Measurements from ENCODE around the gene NUDT14.

NUDT14 gene

DNA sequence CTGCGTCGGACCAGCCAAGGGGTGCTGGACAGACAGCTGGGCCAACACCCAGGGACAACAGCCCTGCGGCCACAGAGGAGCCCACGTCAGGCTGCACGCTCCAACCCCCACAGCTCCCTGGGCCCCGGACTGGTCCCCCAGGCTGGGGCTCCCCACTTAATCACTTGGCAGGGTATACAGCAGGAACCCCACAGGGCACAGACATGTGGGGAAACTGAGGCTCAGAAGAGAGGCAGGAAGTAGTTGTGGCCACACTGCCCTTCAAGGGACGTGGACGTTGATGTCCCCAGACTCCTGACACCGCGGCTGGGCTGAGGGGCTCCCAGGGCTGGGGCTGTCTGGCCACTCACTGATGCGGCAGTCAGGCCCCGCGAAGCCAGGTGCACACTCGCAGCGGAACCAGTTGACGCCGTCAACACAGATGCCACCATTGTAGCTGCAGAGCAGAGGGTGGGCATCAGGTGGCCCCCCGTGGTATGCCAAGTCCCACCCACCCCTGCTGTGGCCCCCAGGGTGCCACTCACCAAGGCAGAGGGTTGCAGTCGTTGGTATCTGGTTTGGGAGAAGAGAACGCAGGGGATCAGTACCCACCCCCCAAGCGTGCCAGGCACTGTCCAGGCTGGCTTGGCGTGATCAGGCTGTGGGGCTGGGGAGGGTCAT lies 34.0 kb downstream of the NUDT14 start:
- DNase-seq (ENCODE audit: low read depth) = no peak

DNA sequence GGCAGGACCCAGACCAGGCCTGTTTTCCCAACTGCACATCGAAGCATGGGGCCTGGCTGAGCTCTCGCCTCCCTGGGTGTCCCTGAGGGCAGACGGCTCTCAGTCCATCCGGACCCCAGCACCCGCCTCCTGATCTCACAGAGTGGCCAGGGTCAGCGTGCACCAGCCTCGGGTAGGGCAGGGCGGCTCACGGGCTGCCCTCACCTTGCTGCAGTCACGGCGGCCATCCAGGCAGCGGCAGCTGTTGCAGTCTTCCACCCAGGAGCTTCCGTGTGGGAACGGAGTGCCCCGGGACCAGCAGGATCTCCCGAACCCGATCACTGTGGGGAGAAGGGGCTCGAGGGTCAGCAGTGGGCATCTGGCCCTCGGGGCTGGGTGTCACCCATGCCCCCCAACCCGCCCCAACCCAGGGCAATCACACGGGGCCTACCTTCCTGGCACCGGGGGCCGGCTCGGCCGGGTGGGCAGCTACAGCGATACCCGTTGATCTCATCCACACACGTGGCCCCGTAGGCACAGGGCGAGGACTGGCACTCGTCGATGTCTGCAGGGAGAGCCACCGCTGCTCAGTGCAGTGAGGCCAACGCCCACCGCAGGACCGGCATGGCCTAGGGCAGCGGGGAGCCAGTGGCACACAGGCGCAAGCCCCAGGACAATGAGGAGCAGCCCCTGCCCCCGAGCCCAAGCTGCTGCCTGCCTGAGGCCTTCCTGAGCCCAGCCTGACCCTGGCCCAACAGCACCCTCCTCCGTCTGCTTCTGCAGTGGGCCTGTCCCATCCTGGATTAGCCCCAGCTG lies 34.7 kb downstream of the NUDT14 start:
- no peak for DNase-seq (ENCODE audit: low read depth)

DNA sequence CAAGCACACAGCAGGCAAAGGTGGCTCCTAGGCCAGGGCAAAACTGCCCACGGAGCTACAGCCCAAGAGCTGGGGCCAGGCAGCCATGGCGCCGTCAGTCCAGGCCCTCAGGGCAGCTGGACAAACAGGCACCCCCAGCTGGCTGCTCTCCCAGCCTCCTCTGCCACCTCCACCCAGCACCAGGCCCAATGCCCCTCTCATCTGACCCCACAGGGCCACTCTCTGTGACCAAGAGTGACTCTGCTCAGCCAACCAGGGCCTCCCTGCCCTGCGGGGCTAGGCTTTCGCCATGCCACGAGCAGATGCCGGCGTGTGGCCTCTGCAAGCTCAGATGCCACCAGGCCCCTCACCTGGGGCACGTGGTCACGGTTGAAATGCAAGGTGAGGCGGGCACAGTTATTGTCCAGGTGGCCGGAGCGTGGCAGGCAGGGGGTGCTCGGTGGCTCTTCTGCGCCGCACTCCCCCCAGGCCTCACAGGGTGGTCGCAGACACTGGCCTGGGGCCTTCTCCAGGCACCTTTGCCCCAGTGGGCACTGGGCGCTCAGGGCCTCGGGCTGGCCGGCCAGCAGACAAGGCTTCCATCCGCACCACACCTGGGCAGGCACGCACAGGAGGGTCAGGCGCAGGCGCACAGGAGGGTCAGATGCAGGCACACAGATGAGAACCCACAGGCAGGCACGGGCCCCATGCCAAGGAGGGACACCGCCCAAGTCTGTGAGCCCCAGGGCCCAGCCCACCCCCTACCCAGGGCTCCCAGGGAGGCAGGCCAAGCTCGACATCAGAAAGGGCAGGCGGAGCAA lies 35.5 kb downstream of the NUDT14 start:
- DNase-seq (ENCODE audit: low read depth) = no peak

DNA sequence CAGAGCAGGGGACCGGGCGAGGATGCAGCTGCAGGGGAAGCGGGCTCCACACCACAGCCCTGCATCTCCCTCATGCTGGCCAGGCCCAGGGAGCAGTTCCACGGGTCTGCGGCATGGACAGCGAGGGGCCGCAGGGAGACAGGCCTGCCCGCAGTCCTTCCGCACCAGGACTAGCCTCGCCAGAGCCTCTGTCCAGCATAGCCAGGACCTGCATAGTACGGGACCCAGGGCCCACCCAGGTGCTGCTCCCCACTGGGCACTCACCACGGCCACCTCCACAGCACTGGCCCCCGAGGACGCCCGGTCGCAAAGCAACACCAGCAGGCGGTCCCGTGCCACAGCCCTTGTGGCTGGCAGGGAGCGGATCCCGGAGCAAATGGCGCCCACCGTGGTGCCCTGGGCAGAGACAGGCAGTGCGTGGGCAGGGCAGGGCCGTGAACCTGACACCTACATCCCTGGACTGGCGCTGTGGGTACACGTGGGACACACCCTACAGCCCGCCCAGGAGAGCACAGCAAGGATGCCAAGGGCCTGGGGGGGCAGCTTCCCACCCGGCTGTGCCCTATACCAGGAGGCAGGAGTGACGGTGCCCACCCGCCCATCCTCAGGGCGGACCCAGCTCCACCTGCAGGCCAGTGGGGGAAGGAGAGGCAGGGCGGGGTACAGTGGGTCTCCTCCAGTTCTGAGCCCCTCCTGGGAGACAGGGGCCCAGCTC lies 36.3 kb downstream of the NUDT14 start:
- DNase-seq (ENCODE audit: low read depth) = no peak

DNA sequence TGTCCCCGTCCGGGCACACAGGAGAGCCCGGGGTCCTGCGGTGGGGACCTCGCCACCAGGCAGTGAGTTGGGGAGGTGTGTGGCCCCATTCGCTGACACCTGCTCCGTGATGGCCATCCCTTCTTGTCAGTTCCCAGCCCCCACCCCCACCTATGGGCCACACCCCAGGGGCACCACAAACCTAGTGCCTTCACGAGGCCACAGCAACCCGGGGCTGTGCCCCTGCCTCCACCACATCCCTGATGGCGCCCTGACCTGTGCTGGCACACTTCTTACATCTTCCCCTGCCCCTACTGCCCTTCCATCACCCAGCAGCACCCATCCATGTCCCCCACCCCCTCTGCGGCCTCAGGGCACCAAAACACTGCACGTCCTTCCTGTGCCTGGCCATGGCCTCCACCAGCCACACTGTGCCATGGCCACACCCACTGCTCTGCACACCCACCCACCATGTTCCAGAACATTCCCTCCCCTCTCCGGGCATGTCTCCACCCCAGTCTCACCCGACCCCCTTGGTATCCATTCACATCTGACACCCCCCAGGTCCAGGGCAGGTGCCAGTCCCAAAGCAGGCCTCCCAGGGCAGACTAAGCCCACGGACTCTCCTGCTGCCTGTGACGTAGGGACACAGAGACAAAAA lies 37.0 kb downstream of the NUDT14 start:
- no peak for DNase-seq (ENCODE audit: low read depth)

DNA sequence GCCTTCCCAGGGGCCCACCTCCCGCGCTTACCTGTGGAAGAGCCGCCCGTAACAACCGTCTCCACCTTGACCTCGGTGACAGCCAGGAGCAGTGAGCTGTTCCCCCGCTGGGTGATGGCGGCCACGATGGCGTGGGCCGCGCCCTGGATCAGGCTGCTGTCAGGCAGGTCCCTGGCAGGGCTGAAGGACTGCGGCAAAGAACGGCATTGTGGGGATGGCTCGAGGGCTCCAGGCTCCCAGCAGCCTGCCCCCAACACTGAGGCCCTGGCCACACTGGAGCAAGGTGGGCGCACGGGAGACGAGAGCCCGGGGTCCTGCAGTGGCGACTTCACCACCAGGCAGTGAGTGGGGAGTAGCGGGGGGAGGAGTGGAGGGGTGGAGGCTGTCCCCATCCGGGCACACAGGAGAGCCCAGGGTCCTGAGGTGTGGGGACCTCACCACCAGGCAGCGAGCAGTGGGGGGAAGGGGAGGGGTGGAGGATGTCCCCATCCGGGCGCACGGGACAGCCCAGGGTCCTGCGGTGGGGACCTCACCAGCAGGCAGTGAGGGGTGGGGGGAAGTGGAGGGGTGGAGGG lies 37.6 kb downstream of the NUDT14 start:
- no peak for DNase-seq (ENCODE audit: low read depth)

DNA sequence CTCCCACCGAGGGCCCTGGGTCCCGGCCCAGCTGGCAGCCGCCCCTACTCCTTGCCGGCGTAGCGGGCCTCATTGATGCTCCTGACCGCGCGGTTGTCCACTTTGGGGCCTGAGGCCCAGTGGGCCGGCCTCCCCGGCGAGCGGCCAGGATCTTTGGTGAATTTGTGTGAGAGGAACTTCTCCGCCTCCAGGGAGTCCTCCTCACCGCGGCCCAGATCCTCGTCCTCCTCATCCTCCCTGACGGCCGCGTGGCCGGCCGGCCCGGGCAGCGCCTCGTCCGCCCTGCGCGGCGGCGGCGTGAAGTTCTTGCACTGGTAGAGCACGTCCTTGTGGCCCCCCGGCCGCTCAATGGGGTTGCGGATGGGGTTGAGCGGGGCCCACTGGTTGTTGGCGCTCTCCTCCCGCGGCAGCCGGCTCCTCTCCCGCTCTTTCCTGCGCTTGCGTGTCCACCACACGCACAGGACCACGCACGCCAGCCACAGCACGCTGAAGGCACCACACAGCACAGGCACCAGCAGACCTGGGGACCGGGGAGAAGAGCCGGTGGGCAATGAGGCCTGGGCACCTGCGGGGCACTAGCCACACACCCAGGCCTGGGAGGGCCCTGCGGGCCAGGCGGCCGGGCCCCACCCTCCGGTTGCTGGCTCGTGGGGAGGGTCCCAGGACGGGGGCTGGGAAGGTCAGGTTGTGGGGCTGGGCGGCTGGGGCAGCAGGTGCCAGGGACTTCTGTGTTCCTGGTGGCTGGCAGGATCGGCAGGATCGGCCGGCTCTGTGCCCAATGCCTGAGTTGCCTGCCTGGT lies 38.3 kb downstream of the NUDT14 start:
- no peak for DNase-seq (ENCODE audit: low read depth)

DNA sequence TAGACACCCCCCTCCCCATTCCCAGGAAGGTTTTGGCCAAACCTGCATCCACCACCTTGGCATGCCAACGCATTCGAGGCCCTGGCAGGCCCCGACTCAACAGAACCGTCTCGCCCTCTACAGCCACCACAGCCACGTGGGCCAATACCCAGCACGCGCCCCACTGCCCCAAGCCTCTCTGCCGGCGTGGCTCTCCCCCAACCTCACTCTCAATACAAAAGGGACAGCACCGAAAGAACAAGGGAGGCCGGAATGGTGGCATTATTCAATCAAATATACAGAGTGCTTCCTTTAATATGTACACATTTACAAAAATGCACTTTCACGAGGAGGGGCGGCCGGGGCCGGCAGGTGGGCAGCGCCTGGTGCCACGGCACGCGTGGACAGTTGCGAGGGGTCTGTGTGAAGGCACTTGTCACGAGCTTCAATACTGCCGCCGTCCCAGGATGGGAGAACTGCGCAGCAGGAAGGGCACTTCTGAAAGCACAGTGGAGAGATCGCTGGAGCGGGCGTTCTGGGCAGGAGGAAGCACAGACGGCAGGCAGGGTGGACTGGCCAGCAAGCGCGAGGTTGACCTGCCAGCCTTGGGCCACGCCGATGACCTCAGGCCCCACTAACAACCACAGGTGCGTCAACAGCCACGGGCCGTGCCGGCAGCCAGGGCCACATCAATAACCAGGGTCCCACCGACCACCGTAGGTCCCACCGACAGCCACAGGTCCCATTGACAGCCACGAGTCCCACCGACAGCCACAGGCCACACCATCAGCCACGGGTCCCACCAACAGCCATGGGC lies 39.4 kb downstream of the NUDT14 start:
- DNase-seq (ENCODE audit: low read depth) = no peak

DNA sequence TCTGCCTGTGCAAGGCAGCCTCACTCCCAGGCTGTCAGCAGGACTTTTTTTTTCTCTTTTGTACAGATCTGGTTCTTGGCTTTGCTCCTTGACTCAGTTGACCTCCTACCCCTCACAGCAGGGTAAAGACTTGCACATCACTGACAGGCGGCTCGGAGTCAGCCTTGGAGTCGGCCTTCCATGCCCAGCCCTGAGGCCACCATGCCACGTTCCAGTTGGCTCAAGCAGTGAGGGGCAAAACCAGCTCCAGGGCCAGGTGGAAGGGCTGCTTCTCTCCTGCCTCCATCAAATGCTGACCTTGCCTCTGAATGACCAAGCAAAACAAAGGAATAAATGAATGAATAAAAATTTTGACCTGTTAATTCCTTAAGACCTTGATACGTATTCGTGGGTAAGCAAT lies 40.1 kb downstream of the NUDT14 start:
- no peak for DNase-seq (ENCODE audit: low read depth)

DNA sequence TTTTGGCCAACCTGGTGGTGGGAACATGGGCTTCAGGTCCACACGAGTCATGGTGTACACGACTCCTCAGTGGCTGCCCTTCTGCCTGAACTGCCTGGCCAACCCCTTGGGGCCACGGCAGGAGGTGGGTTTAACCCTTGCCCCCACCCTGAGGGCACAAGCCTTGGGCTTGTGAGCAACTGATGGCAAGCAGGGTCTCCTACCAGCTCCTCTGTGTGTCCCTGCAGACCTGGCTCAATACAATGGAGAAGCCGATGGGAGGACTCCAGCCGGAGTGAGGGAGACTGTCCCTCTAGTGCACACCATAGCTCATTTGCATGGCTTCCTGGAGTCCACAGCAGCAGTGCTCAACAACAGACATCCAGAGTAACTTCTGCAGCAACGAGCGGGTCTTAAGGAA lies 40.5 kb downstream of the NUDT14 start:
- DNase-seq (ENCODE audit: low read depth) = no peak

DNA sequence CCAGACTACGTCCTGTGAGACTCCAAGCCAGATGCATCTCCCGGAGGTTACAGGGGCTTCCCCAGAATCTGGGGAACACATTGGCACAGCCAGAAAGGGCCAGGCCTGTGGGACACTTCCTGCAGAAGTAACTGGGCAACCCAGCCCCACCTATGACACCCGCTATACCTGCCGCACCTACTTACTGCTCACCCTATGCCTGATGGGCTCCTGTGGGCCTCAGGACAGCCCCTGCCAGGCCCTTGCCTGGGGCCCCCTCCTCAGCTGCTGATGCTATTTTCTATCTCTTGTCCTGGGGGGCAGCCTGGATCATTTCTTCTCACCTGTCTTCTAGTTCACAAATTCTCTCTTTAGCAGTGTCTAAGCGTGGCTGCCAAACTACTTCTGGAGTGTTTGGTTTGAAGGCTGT lies 41.3 kb downstream of the NUDT14 start:
- DNase-seq (ENCODE audit: low read depth) = no peak

DNA sequence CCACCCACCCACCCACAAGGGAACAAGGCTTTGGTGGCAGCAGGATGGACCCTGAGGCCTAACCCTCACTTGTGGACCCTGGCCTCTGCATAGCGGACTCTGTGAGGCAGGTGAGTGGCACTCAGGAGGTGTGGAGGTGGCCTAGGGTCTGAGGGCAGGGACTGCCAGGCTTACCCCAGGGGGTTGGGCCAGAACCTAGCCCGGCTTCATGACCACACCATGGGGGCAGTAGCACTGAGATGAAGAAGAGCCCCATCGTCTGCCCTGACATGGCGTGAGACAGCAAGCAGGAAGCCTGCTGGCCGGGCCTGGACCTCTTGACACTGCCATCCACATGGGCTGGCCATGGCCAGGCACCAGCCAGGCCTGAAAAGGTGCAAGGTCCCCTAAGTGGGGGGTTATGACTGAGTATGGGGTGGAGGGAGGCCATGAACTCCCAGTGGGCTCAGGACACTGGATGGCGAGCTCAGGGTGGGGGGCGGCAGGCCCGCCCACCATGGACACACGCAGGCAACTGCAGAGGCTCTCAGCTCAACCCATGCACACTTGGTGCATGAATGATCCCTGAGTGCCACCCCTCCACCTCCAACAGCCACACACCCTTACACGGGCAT lies 41.8 kb downstream of the NUDT14 start:
- DNase-seq (ENCODE audit: low read depth) = no peak

DNA sequence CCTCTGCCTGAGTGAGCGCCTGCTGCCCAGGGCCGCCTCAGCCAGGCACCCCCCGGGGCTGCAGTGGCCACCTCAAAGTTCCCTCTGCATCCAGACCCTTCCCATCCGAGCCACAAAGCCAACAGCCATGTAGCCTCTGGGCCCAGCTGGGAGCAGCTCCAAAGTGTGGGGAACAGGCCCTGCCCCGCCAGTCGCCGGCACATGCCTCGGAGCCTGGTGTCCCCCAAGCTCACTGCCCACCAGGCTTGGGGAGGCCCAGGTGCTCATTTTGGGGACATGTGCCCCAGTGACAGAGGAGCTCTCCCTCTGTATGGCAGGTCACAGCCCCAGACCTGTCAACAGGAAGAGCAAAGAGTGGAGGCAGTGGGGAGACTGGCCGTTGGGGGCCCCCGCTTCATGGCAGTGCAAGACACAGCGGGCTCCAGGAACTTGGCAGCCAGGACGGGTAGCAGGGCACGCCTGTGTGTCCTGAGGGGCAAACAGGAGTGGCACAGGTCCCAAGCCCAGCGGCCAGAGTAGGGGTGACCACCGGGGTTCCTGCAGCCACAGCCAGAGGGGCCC lies 42.5 kb downstream of the NUDT14 start:
- DNase-seq (ENCODE audit: low read depth) = no peak

DNA sequence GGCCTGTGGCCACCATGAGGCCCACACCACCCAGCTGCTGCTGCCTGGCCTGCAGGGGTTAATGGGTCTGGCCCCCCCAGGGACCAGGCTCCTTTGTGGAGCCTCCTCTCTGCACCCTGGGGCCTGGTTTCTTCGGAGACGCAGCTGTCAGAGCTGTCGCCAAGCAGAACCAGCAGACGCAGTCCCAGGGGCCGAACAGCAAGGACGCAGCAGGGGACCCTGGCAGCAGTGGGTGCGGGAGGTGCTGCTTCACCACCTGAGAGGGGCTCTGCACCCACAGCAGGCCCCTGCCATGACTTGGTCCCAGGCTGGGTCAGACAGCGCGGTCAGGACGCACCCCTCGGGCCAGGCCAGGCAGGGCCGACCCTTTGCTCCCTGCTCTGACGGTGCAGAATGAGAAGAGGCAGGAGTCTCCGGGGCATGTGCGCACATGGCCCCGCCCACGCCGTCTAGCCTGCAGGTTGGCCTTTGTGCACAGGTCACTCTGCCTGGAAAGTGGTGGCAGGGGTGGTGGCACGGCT lies 43.0 kb downstream of the NUDT14 start:
- no peak for DNase-seq (ENCODE audit: low read depth)

DNA sequence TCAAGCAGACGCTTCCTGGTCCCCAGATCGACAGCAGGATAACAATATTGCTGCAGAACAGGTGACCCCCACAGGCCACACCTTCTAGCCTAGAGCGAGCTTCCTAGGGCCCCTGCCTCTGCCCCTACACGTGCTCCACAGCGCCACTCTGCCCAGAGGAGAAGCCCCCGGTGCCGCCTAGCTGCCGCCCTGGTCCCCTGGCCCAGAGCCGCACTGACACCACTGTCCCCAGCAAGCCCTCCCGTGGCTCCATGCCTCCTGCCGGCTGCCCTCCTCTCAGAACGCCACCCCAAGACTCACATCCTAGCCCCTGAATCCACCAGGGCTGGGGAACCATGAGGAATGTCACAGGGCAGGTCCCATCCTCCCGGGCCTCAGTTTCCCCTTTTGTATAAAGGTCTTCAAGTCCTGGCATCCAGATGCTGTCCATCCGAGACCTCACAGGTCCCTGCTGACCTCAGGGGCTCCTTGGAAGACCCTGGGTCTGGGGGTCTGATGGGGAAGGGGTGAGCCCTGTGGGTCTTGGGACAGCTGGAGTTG lies 43.6 kb downstream of the NUDT14 start:
- DNase-seq (ENCODE audit: low read depth) = no peak

DNA sequence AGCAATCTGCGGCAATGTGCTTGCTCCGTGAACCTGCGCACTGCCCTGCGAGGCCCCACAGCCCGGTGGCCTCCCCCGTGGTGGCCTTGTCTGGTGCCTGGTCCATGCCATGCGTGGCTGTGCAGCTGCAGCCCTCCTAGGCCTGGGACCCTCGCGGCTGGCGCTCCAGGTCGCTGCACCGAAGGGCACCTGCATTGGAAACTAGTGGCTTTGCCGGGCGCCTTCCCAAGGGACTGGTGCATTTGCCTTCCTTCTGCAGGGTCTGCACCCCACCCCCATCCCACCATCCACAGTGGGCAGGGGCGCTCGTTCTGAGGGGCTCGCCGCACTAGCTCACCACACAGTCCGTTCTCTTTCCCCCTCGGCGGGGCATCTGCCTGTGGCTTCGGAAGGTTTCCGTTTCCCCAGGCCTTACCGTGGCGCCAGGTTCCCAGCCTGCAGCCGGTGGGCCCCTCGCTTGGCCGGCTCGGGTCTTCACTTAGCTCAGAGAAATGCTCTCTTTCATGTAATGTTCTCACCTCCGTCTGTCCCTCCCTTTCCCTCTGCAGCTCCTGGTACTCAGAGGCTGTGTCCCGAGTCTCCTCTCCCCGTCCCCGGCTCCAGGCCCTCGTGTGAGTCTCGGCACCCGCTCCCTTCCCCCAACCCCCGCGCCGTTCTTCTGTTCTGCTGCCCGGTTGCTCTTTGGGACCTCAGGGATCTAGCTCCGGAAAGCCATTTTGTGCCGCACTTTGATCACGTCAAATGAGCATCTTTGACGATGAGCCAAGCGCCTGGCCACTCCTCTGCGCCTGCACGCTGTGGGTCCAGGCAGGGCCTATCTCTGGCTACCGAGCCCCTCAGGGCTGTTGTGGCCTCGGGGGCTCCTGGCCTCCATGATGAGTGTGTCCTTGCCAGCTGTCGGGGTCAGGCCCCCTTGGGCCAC lies 44.5 kb downstream of the NUDT14 start:
- DNase-seq (ENCODE audit: low read depth) = no peak

DNA sequence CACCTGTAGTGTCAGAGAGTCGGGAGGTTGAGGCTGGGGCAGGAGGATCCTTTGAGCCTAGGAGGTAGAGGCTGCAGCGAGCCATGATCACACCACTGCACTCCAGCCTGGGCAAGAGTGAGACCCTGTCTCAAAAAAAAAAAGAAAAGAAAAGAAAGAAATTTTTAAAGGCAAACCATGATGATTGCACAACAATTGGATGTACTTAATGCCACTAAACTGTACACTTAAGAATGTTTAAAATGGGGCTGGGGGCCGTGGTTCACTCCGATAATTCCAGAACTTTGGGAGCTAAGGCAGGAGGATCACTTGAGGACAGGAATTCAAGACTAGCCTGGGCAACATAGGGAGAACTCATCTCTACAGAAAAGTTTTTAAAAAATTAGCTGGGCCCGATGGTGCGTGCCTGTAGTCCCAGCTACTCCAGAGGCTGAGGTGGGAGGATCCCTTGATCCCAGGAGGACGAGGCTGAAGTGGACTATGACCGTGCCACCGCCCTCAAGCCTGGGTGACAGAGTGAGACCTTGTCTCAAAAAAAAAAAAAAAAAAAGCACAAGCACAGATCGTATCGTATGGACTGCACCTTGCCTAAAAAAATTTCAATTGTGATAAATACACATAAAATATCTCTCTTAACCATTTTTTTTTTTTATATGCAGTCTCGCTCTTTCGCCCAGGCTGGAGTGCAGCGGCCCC lies 45.3 kb downstream of the NUDT14 start:
- no peak for DNase-seq (ENCODE audit: low read depth)

Data from activated gamma-delta T cell treated with anti-CD3 and anti-CD28 coated beads, Interleukin-2, amount 50 U/mL, for 16 hours (primary cell).